ENCODE data around the gene SLC9A8.

SLC9A8 gene

DNA sequence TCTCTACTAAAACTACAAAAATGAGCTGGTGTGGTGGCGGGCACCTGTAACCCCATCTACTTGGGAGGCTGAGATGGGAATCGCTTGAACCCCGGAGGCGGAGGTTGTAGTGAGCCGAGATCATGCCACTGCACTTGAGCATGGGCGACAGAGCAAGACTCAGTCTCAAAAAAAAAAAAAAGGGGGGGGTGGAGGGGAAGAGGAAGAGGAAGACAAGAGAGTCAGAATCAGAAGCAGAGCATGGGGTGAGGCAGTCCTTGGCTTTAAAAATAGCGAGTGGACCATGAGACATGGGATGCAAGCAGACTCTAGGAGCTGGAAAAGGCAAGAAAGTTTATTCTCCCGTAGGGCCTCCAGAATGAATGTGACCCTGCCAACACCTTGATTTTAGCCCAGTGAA, 3.9 kb upstream of the SLC9A8 start:
- TF ChIP-seq, protein P1, sequence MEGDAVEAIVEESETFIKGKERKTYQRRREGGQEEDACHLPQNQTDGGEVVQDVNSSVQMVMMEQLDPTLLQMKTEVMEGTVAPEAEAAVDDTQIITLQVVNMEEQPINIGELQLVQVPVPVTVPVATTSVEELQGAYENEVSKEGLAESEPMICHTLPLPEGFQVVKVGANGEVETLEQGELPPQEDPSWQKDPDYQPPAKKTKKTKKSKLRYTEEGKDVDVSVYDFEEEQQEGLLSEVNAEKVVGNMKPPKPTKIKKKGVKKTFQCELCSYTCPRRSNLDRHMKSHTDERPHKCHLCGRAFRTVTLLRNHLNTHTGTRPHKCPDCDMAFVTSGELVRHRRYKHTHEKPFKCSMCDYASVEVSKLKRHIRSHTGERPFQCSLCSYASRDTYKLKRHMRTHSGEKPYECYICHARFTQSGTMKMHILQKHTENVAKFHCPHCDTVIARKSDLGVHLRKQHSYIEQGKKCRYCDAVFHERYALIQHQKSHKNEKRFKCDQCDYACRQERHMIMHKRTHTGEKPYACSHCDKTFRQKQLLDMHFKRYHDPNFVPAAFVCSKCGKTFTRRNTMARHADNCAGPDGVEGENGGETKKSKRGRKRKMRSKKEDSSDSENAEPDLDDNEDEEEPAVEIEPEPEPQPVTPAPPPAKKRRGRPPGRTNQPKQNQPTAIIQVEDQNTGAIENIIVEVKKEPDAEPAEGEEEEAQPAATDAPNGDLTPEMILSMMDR (IDR thresholded peaks at IDR 0.05; ENCODE audit: low read depth, low read length) = no peak

DNA sequence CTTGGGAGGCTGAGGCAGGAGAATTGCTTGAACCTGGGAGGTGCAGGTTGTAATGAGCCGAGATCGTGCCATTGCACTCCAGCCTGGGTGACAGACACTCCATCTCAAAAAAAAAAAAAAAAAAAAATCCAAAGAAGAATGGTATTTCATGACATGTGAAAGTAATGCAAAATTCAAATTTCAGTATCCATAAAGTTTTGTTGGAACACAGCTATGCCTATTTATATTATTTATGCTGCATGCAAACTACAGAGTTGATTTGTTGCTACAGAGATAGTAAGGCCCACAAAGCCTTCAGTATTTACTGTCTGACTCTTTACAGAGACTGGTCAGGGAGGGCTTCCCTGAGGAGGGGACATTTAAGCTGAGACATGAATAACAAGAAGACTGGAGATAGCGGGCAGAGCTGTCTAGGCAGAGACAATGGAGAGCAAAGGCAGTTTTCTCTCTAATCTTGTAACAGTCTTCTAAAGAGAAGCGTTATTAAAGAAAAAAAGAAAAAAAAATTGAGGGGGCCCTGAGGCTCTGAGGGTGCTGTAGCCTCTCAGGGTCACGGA, 2.7 kb upstream of the SLC9A8 start:
- no peak for DNase-seq (ENCODE audit: low read depth in 2 of 2)
- H3K4me3 ChIP-seq (replicated peaks in 1 of 2; ENCODE audit: low read depth in 2 of 2, low read length in 2 of 2) = no peak overlapping the region
- TF ChIP-seq, protein P1 (IDR thresholded peaks at IDR 0.05; ENCODE audit: low read depth, low read length) = no peak

More for the DNA sequence above, 3.9 kb upstream of the SLC9A8 start:
- no peak overlapping the region for H3K4me3 ChIP-seq (replicated peaks in 1 of 2; ENCODE audit: low read depth in 2 of 2, low read length in 2 of 2)
- DNase-seq (ENCODE audit: low read depth in 2 of 2) = no peak

DNA sequence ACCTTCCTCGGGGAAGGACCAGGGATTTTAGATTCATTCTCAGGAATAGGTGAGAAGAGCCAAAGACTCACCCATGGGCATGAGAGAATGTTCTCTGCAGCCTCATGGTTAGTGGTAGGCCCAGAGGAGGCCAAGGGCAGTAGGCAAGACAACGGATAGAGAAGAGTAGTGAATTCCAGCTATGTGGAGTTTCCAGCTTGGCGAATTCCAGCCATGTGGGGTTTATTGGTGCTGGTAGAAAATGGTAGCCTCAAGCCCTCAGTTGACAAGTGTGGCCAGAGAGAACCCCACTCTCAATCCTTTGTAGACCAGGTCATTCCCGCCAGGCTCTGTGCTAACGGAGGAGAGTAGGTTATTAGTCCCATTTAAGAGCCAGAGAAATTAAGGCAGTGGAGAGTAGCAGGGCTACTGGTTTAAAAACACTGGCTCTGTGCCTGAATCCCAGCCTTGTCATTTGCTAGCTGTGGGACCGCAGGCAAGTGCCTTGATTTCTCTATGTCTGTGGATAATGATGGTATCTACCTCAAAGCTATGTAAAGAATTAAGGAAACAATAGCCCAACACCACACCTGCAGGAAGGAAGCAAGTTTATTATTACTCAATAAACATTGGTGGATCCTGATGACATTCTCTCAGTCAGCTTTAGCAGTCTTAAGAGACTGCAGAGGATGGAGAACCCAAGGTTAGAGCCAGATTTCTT, 2.0 kb upstream of the SLC9A8 start:
- TF ChIP-seq, protein P1 (IDR thresholded peaks at IDR 0.05; ENCODE audit: low read depth, low read length) = no peak
- no peak overlapping the region for H3K4me3 ChIP-seq (replicated peaks in 1 of 2; ENCODE audit: low read depth in 2 of 2, low read length in 2 of 2)
- DNase-seq (ENCODE audit: low read depth in 2 of 2) = no peak

DNA sequence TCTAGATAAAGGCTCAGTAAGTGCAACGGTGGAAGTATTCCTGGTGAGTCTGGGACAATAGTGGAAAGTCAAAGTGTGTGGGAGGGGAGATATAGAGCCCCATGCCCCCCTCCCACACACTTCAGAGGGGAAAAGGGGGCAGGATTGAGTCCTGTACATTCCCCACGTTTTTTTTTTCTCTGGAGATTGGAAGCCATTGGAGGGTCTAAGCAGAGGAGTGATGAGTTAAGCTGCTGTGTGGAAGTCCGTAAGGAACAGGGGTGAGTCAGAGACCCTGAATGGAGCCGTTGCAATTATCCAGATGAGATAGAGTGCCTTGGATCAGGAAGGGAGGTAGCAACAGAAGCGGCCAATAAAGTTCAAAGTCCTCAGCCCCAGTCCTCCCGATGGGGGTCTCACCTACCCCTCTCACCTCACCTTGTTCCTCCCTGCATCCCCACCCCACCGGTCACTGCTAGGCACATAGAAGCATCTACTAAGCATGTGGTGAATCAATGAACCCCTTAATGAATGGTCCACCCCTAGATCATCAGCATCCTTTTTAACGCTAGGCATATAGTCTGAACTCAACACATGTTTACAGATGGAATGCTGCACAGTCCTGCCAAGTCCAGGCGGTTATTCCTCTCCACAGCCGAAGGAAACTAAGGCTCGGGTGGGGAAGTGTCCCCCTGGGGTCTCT, 662 bp upstream of the SLC9A8 start:
- H3K4me3 ChIP-seq (replicated peaks in 1 of 2; ENCODE audit: low read depth in 2 of 2, low read length in 2 of 2) = peak overlapping the region; percentile 67 to 72
- TF ChIP-seq, protein P1 (IDR thresholded peaks at IDR 0.05; ENCODE audit: low read depth, low read length) = no peak
- DNase-seq (ENCODE audit: low read depth in 2 of 2) = peak; percentile 49 to 60

DNA sequence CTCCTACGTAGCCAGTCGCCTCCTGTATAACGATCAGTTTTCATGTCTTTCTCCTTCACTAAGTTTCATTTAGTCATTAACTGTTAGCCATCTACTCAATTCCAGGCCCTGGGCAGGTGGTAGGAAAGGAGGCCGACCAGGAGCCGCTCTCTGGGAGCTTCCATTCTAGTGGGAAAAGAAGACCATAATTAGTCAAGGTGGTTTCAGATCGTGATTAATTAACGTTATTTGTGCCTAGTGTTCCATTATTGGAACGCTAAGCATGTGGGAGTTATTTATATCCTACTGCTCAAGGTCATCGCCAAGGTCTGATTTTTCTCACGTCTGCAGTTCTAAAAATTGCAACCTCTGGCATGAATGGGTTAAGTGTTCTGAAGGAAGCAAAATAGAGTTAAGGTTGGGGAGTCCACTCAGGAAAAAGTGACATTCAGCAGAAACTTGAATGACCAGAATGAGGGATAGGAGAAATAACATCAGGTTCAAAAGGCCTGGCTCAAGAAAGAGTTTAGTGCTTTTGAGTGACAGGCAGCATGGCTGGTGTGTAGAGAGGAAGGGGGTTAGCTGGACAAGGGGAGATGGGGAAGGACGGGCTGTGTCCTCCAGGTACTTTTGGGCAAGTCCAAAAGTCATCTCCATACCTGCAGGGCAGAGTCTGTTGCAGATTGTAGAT, 812 bp downstream of the SLC9A8 start:
- peak overlapping the region; percentile 67 to 72 for H3K4me3 ChIP-seq (replicated peaks in 1 of 2; ENCODE audit: low read depth in 2 of 2, low read length in 2 of 2)

DNA sequence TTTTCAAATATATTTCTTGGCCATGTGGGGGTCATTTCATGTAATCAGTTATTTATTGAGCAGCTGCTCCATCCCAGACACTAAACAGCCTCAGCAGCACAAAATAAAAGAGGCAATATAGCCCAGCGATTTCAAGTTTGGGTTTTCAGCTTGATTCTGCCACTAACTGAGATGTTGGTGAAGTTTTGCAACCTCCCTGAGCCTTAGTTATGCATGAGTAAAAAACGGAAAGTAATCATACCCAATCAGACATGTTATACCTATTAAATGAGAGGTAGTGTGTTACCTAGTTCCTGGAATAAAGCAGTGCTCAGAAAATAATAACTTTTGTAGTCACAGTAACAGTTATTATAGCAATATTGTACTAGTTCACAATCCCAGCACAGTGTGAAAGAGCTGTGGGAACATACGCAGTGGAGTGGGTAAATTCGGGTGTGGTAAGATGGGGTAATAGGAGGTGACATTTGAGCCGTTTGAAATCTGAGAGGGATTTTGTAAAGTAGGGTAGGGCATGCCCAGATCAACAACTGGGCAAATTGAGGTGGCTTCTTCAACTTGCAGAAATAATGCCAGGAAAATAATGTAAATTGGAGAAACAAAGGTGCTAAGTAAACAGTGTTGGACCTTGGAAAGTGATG, 1.5 kb downstream of the SLC9A8 start:
- TF ChIP-seq, protein P1 (IDR thresholded peaks at IDR 0.05; ENCODE audit: low read depth, low read length) = no peak
- H3K4me3 ChIP-seq (replicated peaks in 1 of 2; ENCODE audit: low read depth in 2 of 2, low read length in 2 of 2) = no peak overlapping the region
- DNase-seq (ENCODE audit: low read depth in 2 of 2) = no peak

More for the DNA sequence above, 812 bp downstream of the SLC9A8 start:
- no peak for DNase-seq (ENCODE audit: low read depth in 2 of 2)
- TF ChIP-seq, protein P1 (IDR thresholded peaks at IDR 0.05; ENCODE audit: low read depth, low read length) = no peak

All from cardiac fibroblast (primary cell).